ENCODE results near the gene ATP6V1E1. TPM values are rescaled to one million over a fixed set of nuclear protein-coding genes. Genes with fewer than 3 reads are reported as not detected.

Gene ATP6V1E1
- total and polyA plus RNA-seq, 2 experiments from 2014 or later, result 75.2 to 113 TPM

DNA sequence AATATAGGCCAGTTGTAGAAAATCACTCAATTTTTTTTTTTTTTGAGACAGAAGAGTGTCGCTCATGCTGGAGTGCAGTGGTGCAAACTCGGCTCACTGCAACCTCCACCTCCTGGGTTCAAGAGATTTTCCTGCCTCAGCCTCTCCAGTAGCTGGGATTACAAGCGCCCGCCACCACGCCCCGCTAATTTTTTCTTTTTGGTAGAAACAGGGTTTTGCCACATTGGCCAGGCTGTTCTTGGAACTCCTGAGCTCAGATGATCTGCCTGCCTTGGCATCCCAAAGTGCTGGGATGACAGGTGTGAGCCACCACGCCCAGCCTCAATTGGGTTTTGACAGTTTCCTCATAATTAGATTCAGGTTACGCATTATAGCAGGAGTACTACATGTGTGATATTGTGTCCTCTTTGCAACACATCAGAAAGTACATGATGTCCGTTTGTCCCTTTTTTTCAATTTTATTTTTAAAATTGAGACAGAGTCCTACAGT is 2.6 kb upstream of the ATP6V1E1 start:
- TF ChIP-seq, protein P1, sequence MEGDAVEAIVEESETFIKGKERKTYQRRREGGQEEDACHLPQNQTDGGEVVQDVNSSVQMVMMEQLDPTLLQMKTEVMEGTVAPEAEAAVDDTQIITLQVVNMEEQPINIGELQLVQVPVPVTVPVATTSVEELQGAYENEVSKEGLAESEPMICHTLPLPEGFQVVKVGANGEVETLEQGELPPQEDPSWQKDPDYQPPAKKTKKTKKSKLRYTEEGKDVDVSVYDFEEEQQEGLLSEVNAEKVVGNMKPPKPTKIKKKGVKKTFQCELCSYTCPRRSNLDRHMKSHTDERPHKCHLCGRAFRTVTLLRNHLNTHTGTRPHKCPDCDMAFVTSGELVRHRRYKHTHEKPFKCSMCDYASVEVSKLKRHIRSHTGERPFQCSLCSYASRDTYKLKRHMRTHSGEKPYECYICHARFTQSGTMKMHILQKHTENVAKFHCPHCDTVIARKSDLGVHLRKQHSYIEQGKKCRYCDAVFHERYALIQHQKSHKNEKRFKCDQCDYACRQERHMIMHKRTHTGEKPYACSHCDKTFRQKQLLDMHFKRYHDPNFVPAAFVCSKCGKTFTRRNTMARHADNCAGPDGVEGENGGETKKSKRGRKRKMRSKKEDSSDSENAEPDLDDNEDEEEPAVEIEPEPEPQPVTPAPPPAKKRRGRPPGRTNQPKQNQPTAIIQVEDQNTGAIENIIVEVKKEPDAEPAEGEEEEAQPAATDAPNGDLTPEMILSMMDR (IDR thresholded peaks at IDR 0.05; ENCODE audit: low read depth, low read length), result no peak
- Histone ChIP-seq H3K4me1 (ENCODE audit: low read depth) (peaks cover 5% of the 10 kb centered on the region), H3K4me3 (no peak overlapping the region), H3K36me3 (no peaks in the 10 kb centered on the region), H3K27ac (no peak overlapping the region), H3K27me3 (no peaks in the 10 kb centered on the region), H3K9me3 (ENCODE audit: low read depth) (no peaks in the 10 kb centered on the region)
- no peak for DNase-seq (ENCODE audit: low read depth in 1 of 2, low spot score in 1 of 2)

DNA sequence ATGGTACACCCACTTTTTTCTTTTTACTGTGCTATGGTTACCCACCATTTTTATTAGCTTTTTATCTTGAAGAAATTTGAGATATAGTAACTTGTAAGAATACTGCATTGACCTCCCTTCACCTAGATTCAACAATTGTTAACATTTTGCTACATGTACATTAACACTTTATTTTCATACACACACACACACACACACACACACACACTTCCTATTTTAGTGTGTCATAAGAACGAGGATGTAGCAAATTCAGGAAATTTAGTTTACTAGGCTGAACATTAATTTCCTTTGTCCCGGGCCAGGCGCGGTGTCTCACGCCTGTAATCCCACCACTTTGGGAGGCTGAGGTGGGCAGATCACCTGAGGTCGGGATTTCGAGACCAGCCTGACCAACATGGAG is 1.1 kb upstream of the ATP6V1E1 start:
- Histone ChIP-seq H3K27ac (no peak overlapping the region), H3K4me1 (ENCODE audit: low read depth) (peaks cover 5% of the 10 kb centered on the region), H3K36me3 (no peaks in the 10 kb centered on the region), H3K27me3 (no peaks in the 10 kb centered on the region), H3K9me3 (ENCODE audit: low read depth) (no peaks in the 10 kb centered on the region), H3K4me3 (peak overlapping the region; percentile 54)
- TF ChIP-seq, protein P1 (IDR thresholded peaks at IDR 0.05; ENCODE audit: low read depth, low read length), result no peak
- no peak for DNase-seq (ENCODE audit: low read depth in 1 of 2, low spot score in 1 of 2)

DNA sequence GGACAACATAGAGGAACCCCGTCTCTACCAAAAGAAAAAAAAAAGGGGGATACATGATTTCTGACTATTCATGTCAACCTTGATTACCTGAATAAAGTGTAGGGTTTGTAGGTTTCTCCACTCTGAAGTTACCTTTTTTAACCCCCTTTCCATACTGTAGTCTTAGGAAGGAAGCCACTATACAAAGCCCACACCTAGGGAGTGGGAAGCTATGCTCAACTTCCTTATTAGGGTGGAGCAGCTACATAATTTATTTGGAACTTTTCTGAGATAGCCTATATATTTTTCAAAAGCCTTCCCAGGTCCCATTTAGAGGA is 582 bp upstream of the ATP6V1E1 start:
- no peaks in the 10 kb centered on the region for H3K9me3 ChIP-seq (ENCODE audit: low read depth)
- no peaks in the 10 kb centered on the region for H3K36me3 ChIP-seq
- no peaks in the 10 kb centered on the region for H3K27me3 ChIP-seq
- H3K4me3 ChIP-seq, result peak overlapping the region; percentile 54
- peaks cover 5% of the 10 kb centered on the region for H3K4me1 ChIP-seq (ENCODE audit: low read depth)
- TF ChIP-seq, protein P1 (IDR thresholded peaks at IDR 0.05; ENCODE audit: low read depth, low read length), result no peak
- peak overlapping the region; percentile 89 for H3K27ac ChIP-seq
- no peak for DNase-seq (ENCODE audit: low read depth in 1 of 2, low spot score in 1 of 2)

DNA sequence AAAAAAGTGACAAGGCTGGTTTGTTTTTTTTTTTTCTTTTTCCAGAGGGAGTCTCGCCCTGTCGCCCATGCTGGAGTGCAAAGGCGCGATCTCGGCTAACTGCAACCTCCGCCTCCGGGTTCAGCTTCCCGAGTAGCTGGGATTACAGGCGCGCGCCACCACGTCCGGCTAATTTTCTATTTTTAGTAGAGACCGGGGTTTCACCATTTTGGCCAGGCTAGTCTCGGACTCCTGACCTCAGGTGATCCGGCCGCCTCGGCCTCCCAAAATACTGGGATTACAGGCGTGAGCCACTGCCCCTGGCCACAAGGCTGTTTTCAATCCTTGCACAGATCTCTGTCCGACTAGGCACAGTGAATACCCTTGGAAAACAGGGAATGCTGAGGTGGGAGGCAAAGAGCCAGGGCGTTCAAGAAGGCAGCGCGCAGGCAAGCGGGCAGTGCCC is 566 bp downstream of the ATP6V1E1 start:
- Histone ChIP-seq H3K4me1 (ENCODE audit: low read depth) (peaks cover 5% of the 10 kb centered on the region), H3K9me3 (ENCODE audit: low read depth) (no peaks in the 10 kb centered on the region), H3K27ac (peak overlapping the region; percentile 89), H3K36me3 (peaks cover 4% of the 10 kb centered on the region), H3K4me3 (peak overlapping the region; percentile 54), H3K27me3 (no peaks in the 10 kb centered on the region)
- TF ChIP-seq, protein P1 (IDR thresholded peaks at IDR 0.05; ENCODE audit: low read depth, low read length), result no peak
- peak in 1 of 2 donors; percentile 10 for DNase-seq (ENCODE audit: low read depth in 1 of 2, low spot score in 1 of 2)

DNA sequence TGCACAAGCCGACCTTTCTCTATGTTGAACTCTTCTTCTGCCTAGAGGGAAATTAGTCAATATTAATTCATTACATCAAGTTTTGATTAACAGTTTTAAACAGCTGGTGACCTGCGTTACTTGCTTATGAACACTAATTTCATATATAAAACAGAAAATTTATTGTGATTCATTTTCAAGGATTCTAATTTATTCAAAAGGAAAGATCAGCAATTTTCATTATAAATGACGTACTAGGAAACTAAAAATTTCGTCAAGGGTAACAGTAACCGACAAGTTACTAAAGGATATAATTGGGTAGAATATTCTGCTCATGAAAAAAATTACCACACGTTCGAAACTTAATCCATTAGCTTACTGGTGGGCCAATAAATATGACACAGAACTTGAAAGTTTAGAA is 15.3 kb downstream of the ATP6V1E1 start:
- no peak overlapping the region for H3K27ac ChIP-seq
- H3K4me1 ChIP-seq (ENCODE audit: low read depth), result no peaks in the 10 kb centered on the region
- H3K36me3 ChIP-seq, result peaks cover 29% of the 10 kb centered on the region
- H3K4me3 ChIP-seq, result no peak overlapping the region
- no peaks in the 10 kb centered on the region for H3K27me3 ChIP-seq
- TF ChIP-seq, protein P1 (IDR thresholded peaks at IDR 0.05; ENCODE audit: low read depth, low read length), result no peak
- no peaks in the 10 kb centered on the region for H3K9me3 ChIP-seq (ENCODE audit: low read depth)
- DNase-seq (ENCODE audit: low read depth in 1 of 2, low spot score in 1 of 2), result no peak

DNA sequence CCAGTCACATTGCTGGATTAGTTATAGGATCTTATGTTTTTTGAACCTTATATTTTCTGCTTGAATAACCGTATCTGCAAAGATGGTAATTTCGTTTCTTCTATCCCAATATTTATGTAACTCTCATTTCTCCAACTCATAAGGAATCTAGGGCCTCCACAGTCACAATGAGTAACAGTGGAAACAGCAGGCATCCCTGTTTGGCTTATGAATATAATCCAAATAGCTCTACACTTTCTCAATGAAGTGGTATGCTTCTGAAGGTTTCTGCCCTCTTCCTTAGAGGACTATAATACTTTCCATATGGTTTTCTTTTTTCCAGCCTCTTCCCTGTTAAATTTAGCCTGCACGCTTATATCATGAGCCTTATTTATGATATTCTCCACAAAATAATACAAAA is 16.5 kb downstream of the ATP6V1E1 start:
- no peak for DNase-seq (ENCODE audit: low read depth in 1 of 2, low spot score in 1 of 2)
- H3K4me1 ChIP-seq (ENCODE audit: low read depth), result no peaks in the 10 kb centered on the region
- TF ChIP-seq, protein P1 (IDR thresholded peaks at IDR 0.05; ENCODE audit: low read depth, low read length), result no peak
- H3K36me3 ChIP-seq, result peaks cover 30% of the 10 kb centered on the region
- H3K9me3 ChIP-seq (ENCODE audit: low read depth), result no peaks in the 10 kb centered on the region
- H3K27me3 ChIP-seq, result no peaks in the 10 kb centered on the region
- H3K27ac ChIP-seq, result no peak overlapping the region
- H3K4me3 ChIP-seq, result no peak overlapping the region
